ENCODE data around the gene SDF4. TPM values are rescaled to one million over a fixed set of nuclear protein-coding genes. Genes with fewer than 3 reads are reported as not detected.
"Not testable (repeated sequence)": the region's sequence is repeated elsewhere in the genome, so short reads cannot be mapped to it uniquely, and the experiment has no call there.

The SDF4 gene
- total RNA-seq, 1 donor from 2014 or later: 28.2 TPM

GRCh38 chr1:1199961-1200875 is 31.6 kb downstream of the SDF4 start:
- Histone ChIP-seq H3K27me3 (ENCODE audit: control insufficient read depth in 3 of 3, insufficient read depth in 3 of 3, low read length in 3 of 3) (peaks cover 11 to 21% (median 13%) of the 10 kb centered on the region in 3 donors), H3K27ac (ENCODE audit: low read depth, low read length) (no peak overlapping the region), H3K36me3 (ENCODE audit: control insufficient read depth in 3 of 3, insufficient read depth in 3 of 3, low read length in 3 of 3) (no peaks in the 10 kb centered on the region), H3K9ac (ENCODE audit: low read depth in 1 of 3, low read length in 3 of 3) (no peak overlapping the region), H3K4me3 (ENCODE audit: low read length in 3 of 3) (no peak overlapping the region), H3K9me3 (ENCODE audit: control insufficient read depth in 3 of 3, low read length in 3 of 3) (no peaks in the 10 kb centered on the region), H3K4me1 (ENCODE audit: control insufficient read depth in 3 of 3, insufficient read depth in 3 of 3, low read length in 3 of 3) (no peaks in the 10 kb centered on the region)

GRCh38 chr1:1199141-1199960 is 32.5 kb downstream of the SDF4 start:
- no peaks in the 10 kb centered on the region for H3K36me3 ChIP-seq (ENCODE audit: control insufficient read depth in 3 of 3, insufficient read depth in 3 of 3, low read length in 3 of 3)
- H3K9ac ChIP-seq (ENCODE audit: low read depth in 1 of 3, low read length in 3 of 3): no peak overlapping the region
- H3K9me3 ChIP-seq (ENCODE audit: control insufficient read depth in 3 of 3, low read length in 3 of 3): peaks cover 0 to 2% (median 0%) of the 10 kb centered on the region in 3 donors
- no peaks in the 10 kb centered on the region for H3K4me1 ChIP-seq (ENCODE audit: control insufficient read depth in 3 of 3, insufficient read depth in 3 of 3, low read length in 3 of 3)
- no peak overlapping the region for H3K27ac ChIP-seq (ENCODE audit: low read depth, low read length)
- no peak overlapping the region for H3K4me3 ChIP-seq (ENCODE audit: low read length in 3 of 3)
- peaks cover 8 to 13% (median 11%) of the 10 kb centered on the region in 3 donors for H3K27me3 ChIP-seq (ENCODE audit: control insufficient read depth in 3 of 3, insufficient read depth in 3 of 3, low read length in 3 of 3)

- no peaks in the 10 kb centered on the region for H3K4me1 ChIP-seq (ENCODE audit: control insufficient read depth in 3 of 3, insufficient read depth in 3 of 3, low read length in 3 of 3)
- H3K27ac ChIP-seq (ENCODE audit: low read depth, low read length): no peak overlapping the region
- peaks cover 0 to 3% (median 0%) of the 10 kb centered on the region in 3 donors for H3K9me3 ChIP-seq (ENCODE audit: control insufficient read depth in 3 of 3, low read length in 3 of 3)
- no peak overlapping the region for H3K9ac ChIP-seq (ENCODE audit: low read depth in 1 of 3, low read length in 3 of 3)
- H3K27me3 ChIP-seq (ENCODE audit: control insufficient read depth in 3 of 3, insufficient read depth in 3 of 3, low read length in 3 of 3): peaks cover 9 to 11% (median 9%) of the 10 kb centered on the region in 3 donors
- H3K4me3 ChIP-seq (ENCODE audit: low read length in 3 of 3): no peak overlapping the region
- no peaks in the 10 kb centered on the region for H3K36me3 ChIP-seq (ENCODE audit: control insufficient read depth in 3 of 3, insufficient read depth in 3 of 3, low read length in 3 of 3)
Measured at GRCh38 chr1:1198423-1199140, 33.2 kb downstream of the SDF4 start.

- peaks cover 0 to 3% (median 0%) of the 10 kb centered on the region in 3 donors for H3K9me3 ChIP-seq (ENCODE audit: control insufficient read depth in 3 of 3, low read length in 3 of 3)
- H3K27ac ChIP-seq (ENCODE audit: low read depth, low read length): no peak overlapping the region
- no peaks in the 10 kb centered on the region for H3K36me3 ChIP-seq (ENCODE audit: control insufficient read depth in 3 of 3, insufficient read depth in 3 of 3, low read length in 3 of 3)
- peaks cover 5 to 11% (median 9%) of the 10 kb centered on the region in 3 donors for H3K27me3 ChIP-seq (ENCODE audit: control insufficient read depth in 3 of 3, insufficient read depth in 3 of 3, low read length in 3 of 3)
- no peak overlapping the region for H3K9ac ChIP-seq (ENCODE audit: low read depth in 1 of 3, low read length in 3 of 3)
- H3K4me3 ChIP-seq (ENCODE audit: low read length in 3 of 3): no peak overlapping the region
- no peaks in the 10 kb centered on the region for H3K4me1 ChIP-seq (ENCODE audit: control insufficient read depth in 3 of 3, insufficient read depth in 3 of 3, low read length in 3 of 3)
Measured at GRCh38 chr1:1197551-1198422, 34.0 kb downstream of the SDF4 start.

GRCh38 chr1:1197188-1197500 is 34.7 kb downstream of the SDF4 start:
- Histone ChIP-seq H3K9me3 (ENCODE audit: control insufficient read depth in 3 of 3, low read length in 3 of 3) (peaks cover 0 to 3% (median 0%) of the 10 kb centered on the region in 3 donors), H3K9ac (ENCODE audit: low read depth in 1 of 3, low read length in 3 of 3) (no peak overlapping the region), H3K4me1 (ENCODE audit: control insufficient read depth in 3 of 3, insufficient read depth in 3 of 3, low read length in 3 of 3) (no peaks in the 10 kb centered on the region), H3K36me3 (ENCODE audit: control insufficient read depth in 3 of 3, insufficient read depth in 3 of 3, low read length in 3 of 3) (no peaks in the 10 kb centered on the region), H3K27me3 (ENCODE audit: control insufficient read depth in 3 of 3, insufficient read depth in 3 of 3, low read length in 3 of 3) (peaks cover 3 to 11% (median 9%) of the 10 kb centered on the region in 3 donors), H3K27ac (ENCODE audit: low read depth, low read length) (no peak overlapping the region), H3K4me3 (ENCODE audit: low read length in 3 of 3) (no peak overlapping the region)

GRCh38 chr1:1196431-1197187 is 35.2 kb downstream of the SDF4 start:
- H3K9me3 ChIP-seq (ENCODE audit: control insufficient read depth in 3 of 3, low read length in 3 of 3): peaks cover 0 to 3% (median 0%) of the 10 kb centered on the region in 3 donors
- no peak overlapping the region for H3K27ac ChIP-seq (ENCODE audit: low read depth, low read length)
- H3K9ac ChIP-seq (ENCODE audit: low read depth in 1 of 3, low read length in 3 of 3): no peak overlapping the region
- no peaks in the 10 kb centered on the region for H3K4me1 ChIP-seq (ENCODE audit: control insufficient read depth in 3 of 3, insufficient read depth in 3 of 3, low read length in 3 of 3)
- H3K27me3 ChIP-seq (ENCODE audit: control insufficient read depth in 3 of 3, insufficient read depth in 3 of 3, low read length in 3 of 3): peaks cover 3 to 11% (median 9%) of the 10 kb centered on the region in 3 donors
- H3K36me3 ChIP-seq (ENCODE audit: control insufficient read depth in 3 of 3, insufficient read depth in 3 of 3, low read length in 3 of 3): no peaks in the 10 kb centered on the region
- no peak overlapping the region for H3K4me3 ChIP-seq (ENCODE audit: low read length in 3 of 3)

- H3K9ac ChIP-seq (ENCODE audit: low read depth in 1 of 3, low read length in 3 of 3); H3K27ac ChIP-seq (ENCODE audit: low read depth, low read length); H3K36me3 ChIP-seq (ENCODE audit: control insufficient read depth in 3 of 3, insufficient read depth in 3 of 3, low read length in 3 of 3); H3K4me3 ChIP-seq (ENCODE audit: low read length in 3 of 3); H3K9me3 ChIP-seq (ENCODE audit: control insufficient read depth in 3 of 3, low read length in 3 of 3); H3K4me1 ChIP-seq (ENCODE audit: control insufficient read depth in 3 of 3, insufficient read depth in 3 of 3, low read length in 3 of 3): not testable (repeated sequence)
- peaks cover 3 to 11% (median 9%) of the 10 kb centered on the region in 3 donors for H3K27me3 ChIP-seq (ENCODE audit: control insufficient read depth in 3 of 3, insufficient read depth in 3 of 3, low read length in 3 of 3)
Measured at GRCh38 chr1:1195726-1196125, 36.1 kb downstream of the SDF4 start.

- Histone ChIP-seq H3K4me3 (ENCODE audit: low read length in 3 of 3) (no peak overlapping the region), H3K27me3 (ENCODE audit: control insufficient read depth in 3 of 3, insufficient read depth in 3 of 3, low read length in 3 of 3) (peaks cover 0 to 8% (median 6%) of the 10 kb centered on the region in 3 donors), H3K9me3 (ENCODE audit: control insufficient read depth in 3 of 3, low read length in 3 of 3) (peaks cover 0 to 3% (median 0%) of the 10 kb centered on the region in 3 donors), H3K36me3 (ENCODE audit: control insufficient read depth in 3 of 3, insufficient read depth in 3 of 3, low read length in 3 of 3) (no peaks in the 10 kb centered on the region), H3K27ac (ENCODE audit: low read depth, low read length) (no peak overlapping the region), H3K9ac (ENCODE audit: low read depth in 1 of 3, low read length in 3 of 3) (no peak overlapping the region), H3K4me1 (ENCODE audit: control insufficient read depth in 3 of 3, insufficient read depth in 3 of 3, low read length in 3 of 3) (no peaks in the 10 kb centered on the region)
Measured at GRCh38 chr1:1194723-1195122, 37.1 kb downstream of the SDF4 start.
